ENCODE results near the gene MYRF. TPM values are rescaled to one million over a fixed set of nuclear protein-coding genes. Genes with fewer than 3 reads are reported as not detected.

Gene MYRF
- total RNA-seq, 4 donors from 2014 or later: 6.4 to 106 (median 12.7) TPM

- no peaks in the 10 kb centered on the region for H3K36me3 ChIP-seq
- no peak for DNase-seq
- no peak for TF ChIP-seq POLR2A (IDR thresholded peaks at IDR 0.05)
- no peak for TF ChIP-seq CTCF (IDR thresholded peaks at IDR 0.05)
- no peaks in the 10 kb centered on the region for H3K9me3 ChIP-seq
- H3K4me3 ChIP-seq: no peak overlapping the region
- no peaks in the 10 kb centered on the region for H3K27me3 ChIP-seq
- intact Hi-C loops (cut with DNase I; ENCODE audit: low total_unique reads): no loop called here
- peaks cover 0 to 6% of the 10 kb centered on the region in 2 donors for H3K4me1 ChIP-seq
- no peak overlapping the region for H3K27ac ChIP-seq
Measured at GRCh38 chr11:61837411-61838005, 85.1 kb downstream of the MYRF start.

MicroRNAs within 50 kb of the gene (microRNA counts, 767-probe panel; counts per million panel counts)
- microRNA hsa-miR-1908 (0 counts per million in 2 donors), microRNA hsa-miR-611 (0 counts per million in 2 donors)

Other genes starting within 250 kb of the MYRF start
- gene LRRC10B, start 243.9 kb upstream of the MYRF start, total RNA-seq: 10 to 100 TPM in 1 of 4 donors, 1 to 10 TPM in 2, under 1 TPM in 1; 0.59 to 39.7 (median 3.1) TPM
- 1 to 10 TPM; 2.1 to 10.0 (median 5.9) TPM for gene SYT7, start 171.6 kb upstream of the MYRF start, total RNA-seq
- gene DAGLA, start 72.2 kb upstream of the MYRF start, total RNA-seq: 1 to 10 TPM in 2 of 4 donors, under 1 TPM in 2; 0.29 to 5.4 (median 1.9) TPM
- 10 to 100 TPM; 14.6 to 96.9 (median 38.7) TPM for gene TMEM258, start 40.0 kb downstream of the MYRF start, total RNA-seq
- gene FEN1, start 40.3 kb downstream of the MYRF start, total RNA-seq: 10 to 100 TPM in 1 of 4 donors, 1 to 10 TPM in 2, under 1 TPM in 1; 0.77 to 19.4 (median 6.8) TPM
- 10 to 100 TPM; 23.8 to 57.1 (median 38.3) TPM for gene FADS1, start 64.4 kb downstream of the MYRF start, total RNA-seq
- gene FADS2, start 75.7 kb downstream of the MYRF start, total RNA-seq: 100 to 1,000 TPM in 2 of 4 donors, 10 to 100 TPM in 2; 13.5 to 117 (median 84.9) TPM
- gene FADS3, start 138.9 kb downstream of the MYRF start, total RNA-seq: 10 to 100 TPM; 18.2 to 74.6 (median 32.0) TPM
- 10 to 100 TPM; 12.6 to 60.3 (median 26.8) TPM for gene RAB3IL1, start 164.9 kb downstream of the MYRF start, total RNA-seq
- 10 to 100 TPM in 1 of 4 donors, 1 to 10 TPM in 3; 3.3 to 11.1 (median 3.9) TPM for gene BEST1, start 197.7 kb downstream of the MYRF start, total RNA-seq
- gene FTH1, start 215.0 kb downstream of the MYRF start, total RNA-seq: 1,000 to 10,000 TPM in 3 of 4 donors, 100 to 1,000 TPM in 1; 402 to 1,927 (median 1,615) TPM